Spinal cord (tissue), 10 donors: ENCODE measurements around the gene CALD1. TPM values are rescaled to one million over a fixed set of nuclear protein-coding genes. Genes with fewer than 3 reads are reported as not detected.

Source experiments
- DNase-seq, 6 donors: peaks; one replicate each; pipeline versions ENCODE4 v3.0.0 to v3.0.0-alpha.2; 2013 to 2015; ENCODE audit warnings: low spot score in 6 of 6, low read depth in 4 of 6
- H3K27ac ChIP-seq: one replicate; pipeline ENCODE4 v1.5.1; 2013; ENCODE audit warnings: low read depth, low read length, control low read depth
- H3K27me3 ChIP-seq: one replicate; pipeline ENCODE4 v1.6.1; 2013; ENCODE audit warnings: low read length; ENCODE audit not compliant: control insufficient read depth, insufficient read depth
- H3K36me3 ChIP-seq: one replicate; pipeline ENCODE4 v1.6.1; 2013; ENCODE audit warnings: low read length; ENCODE audit not compliant: control insufficient read depth, insufficient read depth
- H3K4me1 ChIP-seq: one replicate; pipeline ENCODE4 v1.6.1; 2013; ENCODE audit warnings: low read length; ENCODE audit not compliant: control insufficient read depth, insufficient read depth
- H3K4me3 ChIP-seq: one replicate; pipeline ENCODE4 v1.5.1; 2013; ENCODE audit warnings: low read depth, low read length, control low read depth
- H3K9me3 ChIP-seq: one replicate; pipeline ENCODE4 v1.6.1; 2013; ENCODE audit warnings: low read length; ENCODE audit not compliant: control insufficient read depth, insufficient read depth
- WGBS: methylation state at CpG from one replicate; pipeline ENCODE4 v1.1.5; 2013; ENCODE audit warnings: missing lambda C conversion rate; ENCODE audit not compliant: insufficient coverage; 5-methylcytosine and 5-hydroxymethylcytosine counted together
- polyA plus RNA-seq, 2 donors: library from polyadenylated mRNA; unstranded; fragments of 120-200 nt; gene quantifications; one replicate each; pipeline ENCODE4 v1.2.1, GENCODE V29; 2013; ENCODE audit not compliant: insufficient read length in 2 of 2
- total RNA-seq, 2 donors: library from RNA; depleted of rRNA in 1 of 2; stranded (reverse); fragments of 120-200 nt in 1 of 2; fragments of >200 nt in 1 of 2; gene quantifications; one replicate each; pipeline versions ENCODE4 v1.2.3 to v1.2.4, GENCODE V29; 2013 to 2014
- donor health status: healthy.

The CALD1 gene
- total and polyA plus RNA-seq, 4 donors: 77.4 to 162 (median 111) TPM

- Histone ChIP-seq H3K4me1 (no peaks in the 10 kb centered on the region), H3K27ac (no peak overlapping the region), H3K36me3 (peaks cover 5% of the 10 kb centered on the region), H3K4me3 (no peak overlapping the region), H3K9me3 (no peaks in the 10 kb centered on the region), H3K27me3 (no peaks in the 10 kb centered on the region)
- no peak for DNase-seq
- 80% methylated on average over 1 of the region's 2 CpGs for WGBS
These were observed 212.3 kb downstream of the CALD1 start for GRCh38 chr7:134991469-134992339.

- 80% methylated on average over 1 of the region's 6 CpGs for WGBS
- no peak for DNase-seq
- Histone ChIP-seq H3K36me3 (peaks cover 5% of the 10 kb centered on the region), H3K9me3 (no peaks in the 10 kb centered on the region), H3K4me1 (no peaks in the 10 kb centered on the region), H3K27me3 (no peaks in the 10 kb centered on the region), H3K27ac (no peak overlapping the region), H3K4me3 (no peak overlapping the region)
These were observed 213.3 kb downstream of the CALD1 start for GRCh38 chr7:134992626-134993179.

DNA sequence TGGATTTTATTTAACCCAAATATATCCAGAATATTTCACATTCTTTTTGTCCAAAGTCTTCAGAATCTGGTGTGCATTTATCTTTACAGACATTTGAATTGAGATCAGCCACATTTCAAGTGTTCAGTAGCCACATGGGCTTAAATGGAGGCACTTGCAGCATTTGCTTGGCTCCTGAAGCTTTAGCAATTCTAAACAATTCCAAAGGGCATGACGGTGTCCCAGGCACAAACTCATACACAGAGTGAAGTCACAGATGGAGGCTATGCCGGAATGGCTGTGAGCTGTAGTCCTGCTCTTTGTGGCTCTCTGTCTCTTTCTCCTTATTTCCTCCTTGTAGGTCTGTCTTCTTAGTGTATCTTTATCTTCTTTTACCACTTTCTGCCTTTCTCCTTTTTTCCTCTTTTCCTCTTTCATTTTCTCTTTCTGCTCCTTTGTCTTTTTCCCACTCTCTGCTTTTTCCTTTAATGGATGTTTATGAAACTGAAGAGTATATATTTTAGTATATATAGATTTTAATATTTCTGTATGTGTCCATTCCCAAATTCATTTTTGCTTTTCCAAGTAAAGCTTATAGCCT lies 214.5 kb downstream of the CALD1 start:
- Histone ChIP-seq H3K9me3 (no peaks in the 10 kb centered on the region), H3K27ac (no peak overlapping the region), H3K27me3 (no peaks in the 10 kb centered on the region), H3K36me3 (peaks cover 5% of the 10 kb centered on the region), H3K4me1 (no peaks in the 10 kb centered on the region), H3K4me3 (no peak overlapping the region)
- 86% methylated on average over 1 of the region's 2 CpGs for WGBS
- DNase-seq: no peak

GRCh38 chr7:134995239-134996096 lies 216.0 kb downstream of the CALD1 start:
- WGBS: 81% methylated on average over 4 of the region's 6 CpGs
- no peaks in the 10 kb centered on the region for H3K9me3 ChIP-seq
- H3K4me3 ChIP-seq: no peak overlapping the region
- no peaks in the 10 kb centered on the region for H3K27me3 ChIP-seq
- H3K4me1 ChIP-seq: no peaks in the 10 kb centered on the region
- DNase-seq: no peak
- H3K27ac ChIP-seq: no peak overlapping the region
- H3K36me3 ChIP-seq: peaks cover 5% of the 10 kb centered on the region

DNA sequence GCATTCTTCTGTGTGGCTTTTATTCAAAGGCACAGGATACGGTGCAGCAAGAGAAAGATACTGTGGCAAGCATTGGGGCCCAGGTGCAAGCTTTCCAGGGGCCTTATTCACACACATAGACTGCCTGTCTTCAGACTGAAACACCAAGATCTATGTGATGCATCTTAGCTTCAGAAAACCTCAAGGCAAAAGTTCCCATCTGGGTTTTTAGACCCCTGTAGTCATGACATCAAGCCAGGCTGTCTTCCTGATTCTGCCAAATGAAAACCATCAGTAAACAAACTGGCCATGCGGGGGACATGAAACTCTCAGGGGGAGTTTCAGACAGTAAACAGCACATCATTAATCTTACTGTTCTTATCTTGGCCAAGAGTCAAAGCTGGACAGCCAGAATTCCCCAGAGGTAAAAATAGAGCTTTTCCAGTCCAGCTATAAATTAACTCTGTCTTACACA lies 216.7 kb downstream of the CALD1 start:
- peak in 4 of 6 donors; percentile 7 to 60 (median 33) for DNase-seq
- 6% methylated on average over 2 of the region's 2 CpGs for WGBS
- no peaks in the 10 kb centered on the region for H3K4me1 ChIP-seq

DNA sequence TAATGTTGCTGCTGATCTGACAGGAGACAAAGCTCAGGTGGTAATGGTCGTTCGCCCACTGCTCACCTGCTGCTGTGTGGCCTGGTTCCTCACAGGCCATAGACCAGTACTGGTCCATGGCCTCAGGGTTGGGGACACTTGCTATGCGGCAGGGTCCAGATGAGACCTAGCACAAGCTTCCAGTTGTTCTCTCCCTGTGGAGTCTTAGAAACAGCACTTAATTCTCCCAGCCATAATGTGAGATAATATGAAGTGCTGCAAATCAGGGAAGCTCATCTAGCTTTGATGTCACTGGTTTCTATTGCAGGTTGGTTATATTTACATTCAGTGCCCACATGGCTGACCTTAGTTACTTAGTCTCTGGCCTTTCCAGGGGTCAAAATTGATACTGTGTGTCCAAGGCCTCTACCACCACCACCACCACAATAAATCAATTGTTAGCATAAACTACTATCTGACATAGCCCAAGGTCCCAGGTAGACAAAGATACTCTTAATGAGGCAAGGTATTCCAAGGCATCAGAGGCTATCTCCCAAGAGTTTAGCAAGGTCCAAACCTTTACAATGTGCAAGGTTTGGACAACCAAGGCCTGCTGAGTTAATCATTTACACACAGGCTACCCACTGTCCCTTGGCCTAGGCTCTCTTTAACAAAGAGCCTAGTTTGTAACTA lies 217.9 kb downstream of the CALD1 start:
- DNase-seq: no peak
- 95% methylated on average over 3 of the region's 3 CpGs for WGBS
- Histone ChIP-seq H3K36me3 (peaks cover 5% of the 10 kb centered on the region), H3K9me3 (no peaks in the 10 kb centered on the region), H3K27me3 (no peaks in the 10 kb centered on the region), H3K27ac (no peak overlapping the region), H3K4me3 (no peak overlapping the region), H3K4me1 (no peaks in the 10 kb centered on the region)

More for the DNA sequence above, 216.7 kb downstream of the CALD1 start:
- no peaks in the 10 kb centered on the region for H3K9me3 ChIP-seq
- H3K27ac ChIP-seq: no peak overlapping the region
- no peak overlapping the region for H3K4me3 ChIP-seq
- peaks cover 5% of the 10 kb centered on the region for H3K36me3 ChIP-seq
- no peaks in the 10 kb centered on the region for H3K27me3 ChIP-seq

GRCh38 chr7:134999136-134999535 lies 219.7 kb downstream of the CALD1 start:
- WGBS: no CpG with 5 or more reads among the region's 3 CpGs
- Histone ChIP-seq H3K36me3 (peaks cover 5% of the 10 kb centered on the region), H3K27me3 (no peaks in the 10 kb centered on the region)

GRCh38 chr7:135001390-135002165 lies 222.1 kb downstream of the CALD1 start:
- no peaks in the 10 kb centered on the region for H3K9me3 ChIP-seq
- no CpG with 5 or more reads among the region's 1 CpG for WGBS
- no peaks in the 10 kb centered on the region for H3K36me3 ChIP-seq
- no peaks in the 10 kb centered on the region for H3K27me3 ChIP-seq
- no peak overlapping the region for H3K4me3 ChIP-seq
- DNase-seq: no peak
- H3K4me1 ChIP-seq: no peaks in the 10 kb centered on the region
- no peak overlapping the region for H3K27ac ChIP-seq

More at GRCh38 chr7:134999136-134999535, 219.7 kb downstream of the CALD1 start:
- Histone ChIP-seq H3K9me3 (no peaks in the 10 kb centered on the region), H3K4me1 (no peaks in the 10 kb centered on the region), H3K27ac (no peak overlapping the region), H3K4me3 (no peak overlapping the region)
- DNase-seq: no peak
